GM19193 (cell line): ENCODE measurements around the gene NXNL2.

Experiments used
- POLR2A ChIP-seq: IDR thresholded peaks from 4 replicates; pipeline ENCODE4 v1.6.1; 2011; ENCODE audit not compliant: insufficient read depth, insufficient read length; ENCODE audit errors: extremely low read depth

Gene NXNL2

DNA sequence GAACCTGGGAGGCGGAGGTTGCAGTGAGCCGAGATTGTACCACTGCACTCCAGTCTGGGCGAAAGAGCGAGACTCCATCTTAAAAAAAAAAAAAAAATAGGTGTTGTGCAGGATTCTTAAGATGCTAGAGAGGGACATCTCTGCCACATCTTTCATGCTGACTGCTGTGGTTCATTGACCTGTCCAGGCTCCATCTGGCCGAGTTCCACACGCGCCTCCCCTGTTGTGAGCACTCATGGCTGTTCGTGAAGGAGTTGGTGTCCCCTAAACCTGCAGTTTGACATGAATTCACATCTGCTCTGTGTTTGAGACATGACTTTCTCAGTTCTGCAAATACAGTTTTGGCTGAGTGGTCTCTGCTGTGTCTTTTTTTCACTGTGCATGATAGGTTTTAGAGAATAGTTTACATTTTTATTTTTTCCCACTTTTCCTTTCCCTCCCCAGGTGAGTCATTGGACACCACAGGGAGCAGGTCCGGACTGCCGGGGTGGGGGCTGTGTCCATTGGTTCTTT lies 5.3 kb downstream of the NXNL2 start:
- no peak for TF ChIP-seq POLR2A

DNA sequence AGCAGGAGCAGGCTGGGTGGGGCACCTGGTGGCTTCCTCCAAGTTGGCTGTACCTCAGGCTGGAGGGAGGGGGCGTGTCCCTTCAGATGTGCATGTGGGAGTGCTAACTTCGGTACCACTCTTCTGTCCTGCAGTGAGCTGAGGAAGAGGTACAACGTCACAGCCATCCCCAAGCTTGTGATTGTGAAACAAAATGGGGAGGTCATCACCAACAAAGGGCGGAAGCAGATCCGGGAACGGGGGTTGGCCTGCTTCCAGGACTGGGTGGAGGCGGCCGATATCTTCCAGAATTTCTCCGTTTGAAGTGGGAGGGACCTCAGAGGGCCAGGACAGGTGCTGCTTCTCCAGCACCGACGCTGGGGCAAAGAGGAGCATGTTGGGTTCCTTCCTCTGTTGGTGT lies 9.3 kb downstream of the NXNL2 start:
- TF ChIP-seq POLR2A: no peak

DNA sequence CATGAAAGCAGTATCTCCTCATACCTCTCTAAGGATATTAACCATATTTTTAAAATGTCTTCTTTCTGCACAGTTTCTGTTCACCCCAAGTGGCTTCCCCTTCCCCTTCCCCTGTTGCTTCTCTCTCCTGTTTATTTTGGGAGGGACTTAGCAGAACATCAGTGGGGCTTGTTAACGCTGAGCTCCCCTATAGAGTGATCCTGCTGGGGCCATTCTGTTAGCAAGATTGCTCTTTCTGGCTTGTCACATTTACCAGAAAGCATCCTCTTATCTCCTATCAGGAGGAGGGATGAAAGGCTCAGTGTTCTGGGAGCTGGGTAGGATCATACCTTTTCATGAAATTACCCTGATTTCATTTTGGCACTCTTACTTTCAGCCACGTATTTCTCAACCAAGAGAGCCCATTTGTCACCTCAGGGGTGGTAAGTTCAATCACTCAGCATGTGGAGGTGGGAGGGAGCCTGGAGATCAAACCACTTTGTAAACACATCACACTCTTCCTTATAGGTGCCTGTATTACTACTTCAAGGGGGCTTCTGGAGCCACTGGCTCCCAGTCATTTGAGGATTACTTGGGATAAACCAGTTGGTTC lies 16.7 kb downstream of the NXNL2 start:
- TF ChIP-seq POLR2A: no peak

DNA sequence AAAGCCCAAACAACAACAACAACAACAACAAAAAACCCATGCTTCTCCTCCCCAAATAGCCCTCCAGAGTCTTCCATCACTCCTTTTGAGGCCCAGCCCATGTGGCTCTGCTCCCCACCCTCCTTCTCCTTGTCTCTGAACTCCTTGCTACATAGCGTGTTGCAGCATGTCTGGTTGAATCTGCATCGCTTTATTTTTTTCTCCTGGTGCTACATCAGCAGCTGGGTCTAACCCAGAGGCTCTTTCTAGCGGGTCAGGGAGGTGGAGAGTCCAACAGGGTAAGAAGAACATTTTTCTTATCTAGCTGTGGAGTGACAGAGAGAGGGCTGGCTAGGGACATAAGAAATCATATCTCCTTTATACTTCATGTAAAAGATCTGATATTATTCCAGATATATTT lies 18.4 kb downstream of the NXNL2 start:
- TF ChIP-seq POLR2A: no peak

- no peak for TF ChIP-seq POLR2A
These were observed 20.4 kb downstream of the NXNL2 start for GRCh38 chr9:88555268-88555980.

GRCh38 chr9:88559661-88560060 lies 24.7 kb downstream of the NXNL2 start:
- no peak for TF ChIP-seq POLR2A

GRCh38 chr9:88567870-88568269 lies 32.9 kb downstream of the NXNL2 start:
- no peak for TF ChIP-seq POLR2A

DNA sequence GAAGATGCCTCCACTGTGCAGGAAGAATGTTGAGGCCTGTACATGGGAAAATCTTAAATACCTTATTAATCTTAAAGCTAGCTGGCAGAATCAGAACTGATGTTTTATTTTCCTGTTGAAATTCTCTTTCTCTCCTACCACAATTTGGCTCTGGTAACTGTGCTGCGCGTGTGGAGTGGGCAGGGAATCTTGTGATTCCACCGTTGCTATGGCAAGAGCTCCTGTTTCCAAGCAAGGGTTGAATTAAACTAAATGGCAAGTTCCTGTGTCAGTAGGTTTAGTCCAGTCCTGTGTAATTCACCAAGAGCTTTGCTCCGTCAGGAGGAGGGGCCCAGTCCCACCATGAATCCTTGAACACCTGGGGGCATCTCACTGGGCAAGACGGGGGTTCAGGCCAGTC lies 36.4 kb downstream of the NXNL2 start:
- TF ChIP-seq POLR2A: no peak

GRCh38 chr9:88572684-88573083 lies 37.7 kb downstream of the NXNL2 start:
- TF ChIP-seq POLR2A: no peak

DNA sequence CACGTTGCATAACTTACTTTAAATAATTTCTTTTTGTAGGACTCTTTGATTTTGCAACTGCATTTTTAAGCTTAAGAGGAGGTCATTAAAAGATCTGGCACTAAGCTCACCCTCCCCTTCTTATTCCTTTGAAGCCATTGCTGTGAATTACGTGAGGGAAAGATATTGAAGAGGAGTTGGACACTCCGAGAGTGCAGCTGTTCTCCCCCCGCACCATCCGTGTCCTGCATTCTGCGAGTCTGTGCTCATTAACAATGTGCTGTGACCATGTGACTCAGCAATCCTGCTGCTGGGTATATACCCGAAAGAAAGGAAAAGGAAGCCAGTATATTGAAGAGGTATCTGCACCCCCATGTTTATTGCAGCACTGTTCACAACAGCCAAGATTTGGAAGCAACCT lies 40.0 kb downstream of the NXNL2 start:
- no peak for TF ChIP-seq POLR2A

DNA sequence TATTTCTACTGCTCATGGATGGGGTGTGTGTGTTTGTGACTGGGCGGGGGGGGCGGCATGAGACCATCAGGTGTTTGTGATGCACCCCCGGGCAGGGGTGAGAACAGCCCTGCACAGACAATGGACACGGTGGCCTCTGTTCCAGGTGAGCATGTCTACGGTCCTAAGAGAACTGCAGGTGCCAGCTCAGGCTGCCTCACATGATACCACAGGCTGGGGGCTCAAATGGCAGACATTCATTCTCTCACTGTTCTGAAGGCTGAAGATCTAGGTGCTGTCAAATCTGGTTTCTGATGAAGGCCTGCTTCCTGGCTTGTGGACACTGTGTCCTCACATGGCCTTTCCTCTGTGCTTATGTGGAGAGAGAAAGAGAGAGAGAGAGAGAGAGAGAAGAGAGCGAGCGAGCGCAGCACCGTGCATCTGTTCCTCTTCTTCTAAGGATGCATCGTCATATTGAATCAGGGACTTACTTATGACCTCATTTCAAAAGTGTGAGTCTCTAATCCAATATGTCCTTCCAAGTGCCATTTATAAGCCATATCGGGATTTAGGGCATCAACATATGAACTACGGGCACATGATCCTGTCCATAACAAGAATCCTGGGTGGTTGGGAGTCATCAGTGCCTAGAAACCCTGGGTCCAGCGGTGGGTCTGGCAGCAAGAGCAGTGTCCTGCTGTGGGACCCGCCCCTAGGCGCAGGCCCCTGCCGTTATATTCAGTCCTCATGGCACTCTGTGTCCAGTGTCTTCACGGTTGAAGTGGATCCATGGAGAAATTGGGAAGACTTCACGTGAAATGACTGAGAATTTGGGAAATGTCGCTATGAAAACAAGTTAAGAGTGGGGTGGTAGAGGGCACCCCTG lies 42.5 kb downstream of the NXNL2 start:
- no peak for TF ChIP-seq POLR2A

DNA sequence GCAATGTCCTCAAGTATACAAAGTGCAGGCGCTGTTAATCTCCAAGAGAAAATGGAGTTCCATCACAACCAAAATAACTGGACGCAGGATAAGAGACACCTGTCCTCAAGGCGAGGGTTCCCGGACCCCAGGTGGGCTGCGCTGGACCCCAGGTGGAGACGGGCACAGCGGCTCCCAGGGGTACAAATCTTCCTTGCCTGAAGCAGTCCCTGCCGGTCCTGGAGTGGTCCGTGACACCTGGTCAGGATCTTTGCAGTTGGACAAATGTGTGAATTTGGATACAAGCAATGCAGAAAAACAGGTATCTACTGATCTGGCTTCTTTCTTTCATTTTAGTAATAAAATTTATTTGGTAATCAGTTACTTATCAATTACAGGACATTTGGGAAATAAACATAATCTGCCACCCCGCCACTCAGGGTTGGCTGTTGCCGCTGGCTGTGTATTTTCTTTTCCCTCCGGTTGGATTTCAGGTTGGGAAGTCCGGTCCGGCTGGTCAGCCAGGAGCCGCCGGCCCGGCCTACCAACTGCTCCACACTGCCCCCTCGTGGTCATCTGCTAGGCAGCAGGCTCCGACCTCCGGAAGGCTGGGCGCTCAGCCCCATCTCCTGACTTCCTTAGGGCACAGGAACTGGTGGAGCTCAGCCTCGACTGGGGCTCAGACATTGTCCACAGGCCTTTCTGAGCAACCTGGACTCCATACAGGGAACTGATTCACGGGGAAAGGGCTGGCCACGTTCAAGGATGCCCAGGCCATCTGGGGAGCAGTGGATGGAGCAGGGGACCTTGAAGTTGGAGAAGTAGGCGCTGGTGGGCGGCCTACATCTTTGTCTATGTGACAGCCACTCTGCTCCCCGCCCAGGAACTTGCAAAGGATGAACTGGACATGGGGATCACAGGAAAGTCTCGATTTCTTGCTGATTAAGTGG lies 43.4 kb downstream of the NXNL2 start:
- TF ChIP-seq POLR2A: no peak

DNA sequence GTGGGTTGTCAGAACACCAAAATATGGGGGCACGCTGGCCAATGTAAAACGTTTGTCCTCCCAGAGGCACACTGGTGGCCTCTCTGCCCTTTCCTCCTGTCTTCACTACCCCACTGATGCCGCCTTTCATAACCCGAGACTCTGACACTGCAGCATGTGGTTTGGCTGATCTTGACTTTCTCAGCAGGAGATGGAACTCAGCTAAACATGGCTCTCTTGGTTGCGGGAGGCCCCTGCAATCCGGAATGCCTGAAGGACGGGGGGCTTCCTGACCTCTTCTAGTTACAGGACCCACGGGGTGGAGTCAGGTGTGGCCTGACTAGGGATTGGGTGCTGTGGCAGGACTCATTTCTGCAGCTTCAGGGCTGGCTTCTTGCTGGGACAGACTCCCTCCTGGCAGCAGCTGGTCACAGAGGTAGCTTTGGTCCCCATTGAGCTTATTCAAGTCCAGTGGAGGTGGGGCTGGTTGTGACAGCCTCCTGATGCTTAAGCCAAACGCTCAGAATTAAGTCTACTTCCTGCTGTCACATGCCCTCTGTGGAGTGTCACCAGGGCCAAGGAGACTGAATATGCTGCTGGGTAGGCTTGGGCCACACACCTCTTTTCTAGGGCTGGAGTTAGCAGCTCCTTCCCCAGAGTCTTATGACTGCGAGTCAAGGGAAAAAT lies 44.2 kb downstream of the NXNL2 start:
- TF ChIP-seq POLR2A: no peak

GRCh38 chr9:88580961-88581360 lies 46.0 kb downstream of the NXNL2 start:
- no peak for TF ChIP-seq POLR2A
